Vagina (tissue), 2 donors: ENCODE results near the gene ELK3.

Experiments used
- CTCF ChIP-seq, 3 experiments: fragments of 450-650 bp in 2 of 3; fragments of 200-600 bp in 1 of 3; sonication (generic) in 1 of 3; IDR thresholded peaks; one replicate each; pipeline ENCODE4 v1.5.1; 2017 to 2019; ENCODE audit warnings: antibody characterized with exemption in 3 of 3, mild to moderate bottlenecking in 2 of 3, moderate library complexity in 2 of 3
- POLR2A ChIP-seq, 2 donors: fragments of 450-650 bp; IDR thresholded peaks; one replicate each; pipeline ENCODE4 v1.6.1; 2017; ENCODE audit warnings: antibody characterized with exemption in 2 of 2, mild to moderate bottlenecking in 2 of 2, moderate library complexity in 2 of 2
- POLR2AphosphoS5 ChIP-seq, 2 donors: sonication (generic); formaldehyde crosslinking; IDR thresholded peaks; one replicate each; pipeline ENCODE4 v1.9.0; 2017; ENCODE audit warnings: antibody characterized with exemption in 2 of 2, mild to moderate bottlenecking in 2 of 2, low read depth in 1 of 2; ENCODE audit not compliant: insufficient read depth in 1 of 2

- TF ChIP-seq CTCF (IDR thresholded peaks at IDR 0.05) (no peak), POLR2A (IDR thresholded peaks at IDR 0.05) (no peak), POLR2AphosphoS5 (IDR thresholded peaks at IDR 0.05; ENCODE audit: insufficient read depth in 1 of 2, low read depth in 1 of 2) (peak in 1 of 2 donors; percentile 69)
Observed at GRCh38 chr12:96249196-96250118, 55.3 kb downstream of the ELK3 start.
